OCI-LY7 (cell line): ENCODE data around the gene FFAR2. TPM values are rescaled to one million over a fixed set of nuclear protein-coding genes. Genes with fewer than 3 reads are reported as not detected.

ENCODE experiments used
- BruUV-seq: library from RNA; stranded (reverse); fragments of 400-500 nt; replicated peaks from 2 replicates; lab custom pipeline; 2021; lab: Mats Ljungman, UMichigan
- CTCF ChIA-PET: fragments of 300-600 bp; sonication (Branson Sonifier 250); formaldehyde crosslinking; loops from one replicate; lab custom pipeline; 2022; ENCODE audit warnings: antibody characterized with exemption; ENCODE audit not compliant: unreplicated experiment; lab: Charles Lee
- POLR2A ChIA-PET: fragments of 300-600 bp; sonication (Branson Sonifier 250); formaldehyde crosslinking; loops from one replicate; lab custom pipeline; 2022; ENCODE audit warnings: antibody characterized with exemption; lab: Charles Lee
- DNase-seq: peaks from one replicate; pipeline ENCODE4 v3.0.0-alpha.2; 2015; ENCODE audit warnings: low spot score
- H2AFZ ChIP-seq: fragments of 200-600 bp; sonication (generic), shearing (Covaris generic); 2 replicates; pipeline ENCODE4 v1.6.1; 2014; ENCODE audit warnings: mild to moderate bottlenecking, antibody characterized with exemption, low read length, moderate library complexity
- H3K27ac ChIP-seq: fragments of 200-600 bp; sonication (generic); 2 replicates; pipeline ENCODE4 v1.5.1; 2014; ENCODE audit warnings: mixed run types, low read depth, mild to moderate bottlenecking, moderate library complexity, low read length, inconsistent platforms; ENCODE audit not compliant: poor library complexity, severe bottlenecking
- H3K36me3 ChIP-seq: fragments of 200-600 bp; sonication (generic); 2 replicates; pipeline ENCODE4 v1.6.1; 2014; ENCODE audit warnings: mild to moderate bottlenecking, antibody characterized with exemption, low read length, moderate library complexity, mixed read lengths; ENCODE audit not compliant: insufficient read depth
- H3K4me1 ChIP-seq: fragments of 200-600 bp; sonication (generic); 2 replicates; pipeline ENCODE4 v1.5.1; 2014; ENCODE audit warnings: mild to moderate bottlenecking, low read length; ENCODE audit not compliant: insufficient read depth, poor library complexity, severe bottlenecking
- H3K4me2 ChIP-seq: fragments of 200-600 bp; sonication (generic); 2 replicates; pipeline ENCODE4 v1.6.1; 2014; ENCODE audit warnings: mild to moderate bottlenecking, low read length
- H3K4me3 ChIP-seq: fragments of 200-600 bp; sonication (generic); 2 replicates; pipeline ENCODE4 v1.5.1; 2014; ENCODE audit warnings: mild to moderate bottlenecking, low read depth, low read length; ENCODE audit not compliant: poor library complexity, severe bottlenecking
- H3K79me2 ChIP-seq: fragments of 200-600 bp; sonication (generic); 2 replicates; pipeline ENCODE4 v1.6.1; 2016; ENCODE audit warnings: low read depth, mild to moderate bottlenecking, low read length, moderate library complexity, mixed read lengths; ENCODE audit not compliant: insufficient read depth
- H3K9me2 ChIP-seq: fragments of 200-600 bp; sonication (generic); 2 replicates; pipeline ENCODE4 v1.6.1; 2016; ENCODE audit warnings: mild to moderate bottlenecking, low read length, mixed read lengths; ENCODE audit not compliant: insufficient read depth
- H3K9me3 ChIP-seq: fragments of 200-600 bp; sonication (generic); 2 replicates; pipeline ENCODE4 v1.6.1; 2014; ENCODE audit warnings: mild to moderate bottlenecking, mixed run types, low read length, mixed read lengths
- H4K20me1 ChIP-seq: fragments of 200-600 bp; sonication (generic); 2 replicates; pipeline ENCODE4 v1.6.1; 2014; ENCODE audit warnings: mild to moderate bottlenecking, antibody characterized with exemption, low read length, moderate library complexity, mixed read lengths; ENCODE audit not compliant: insufficient read depth
- EZH2phosphoT487 ChIP-seq: fragments of 200-600 bp; sonication (generic); IDR thresholded peaks from 2 replicates; pipeline ENCODE4 v1.6.1; 2018; ENCODE audit warnings: low read depth, borderline replicate concordance, mild to moderate bottlenecking, mixed run types, antibody characterized with exemption, low read length, moderate library complexity, mixed read lengths
- intact Hi-C: fragments of 100-400 bp; cut with micrococcal nuclease; formaldehyde crosslinking; loops from one replicate; pipeline ENCODE4 v1.10.0; 2022; ENCODE audit not compliant: unreplicated experiment
- total RNA-seq, 2 experiments: library from RNA; depleted of rRNA in 1 of 2; stranded (reverse); fragments of >200 nt in 1 of 2; shearing (Covaris generic) in 1 of 2; gene quantifications; 2 replicates each; pipeline ENCODE4 v1.2.3, GENCODE V29; 2014 to 2022
- TF ChIP-seq, protein P1 (sequence below): fragments of 200-600 bp; sonication (generic); conservative IDR thresholded peaks from 2 replicates; pipeline ENCODE4 v1.5.1; 2014; ENCODE audit warnings: mild to moderate bottlenecking, antibody characterized with exemption, low read length, moderate library complexity, mixed read lengths

FFAR2 gene
- total RNA-seq, 2 experiments from 2014 or later = not detected

DNA sequence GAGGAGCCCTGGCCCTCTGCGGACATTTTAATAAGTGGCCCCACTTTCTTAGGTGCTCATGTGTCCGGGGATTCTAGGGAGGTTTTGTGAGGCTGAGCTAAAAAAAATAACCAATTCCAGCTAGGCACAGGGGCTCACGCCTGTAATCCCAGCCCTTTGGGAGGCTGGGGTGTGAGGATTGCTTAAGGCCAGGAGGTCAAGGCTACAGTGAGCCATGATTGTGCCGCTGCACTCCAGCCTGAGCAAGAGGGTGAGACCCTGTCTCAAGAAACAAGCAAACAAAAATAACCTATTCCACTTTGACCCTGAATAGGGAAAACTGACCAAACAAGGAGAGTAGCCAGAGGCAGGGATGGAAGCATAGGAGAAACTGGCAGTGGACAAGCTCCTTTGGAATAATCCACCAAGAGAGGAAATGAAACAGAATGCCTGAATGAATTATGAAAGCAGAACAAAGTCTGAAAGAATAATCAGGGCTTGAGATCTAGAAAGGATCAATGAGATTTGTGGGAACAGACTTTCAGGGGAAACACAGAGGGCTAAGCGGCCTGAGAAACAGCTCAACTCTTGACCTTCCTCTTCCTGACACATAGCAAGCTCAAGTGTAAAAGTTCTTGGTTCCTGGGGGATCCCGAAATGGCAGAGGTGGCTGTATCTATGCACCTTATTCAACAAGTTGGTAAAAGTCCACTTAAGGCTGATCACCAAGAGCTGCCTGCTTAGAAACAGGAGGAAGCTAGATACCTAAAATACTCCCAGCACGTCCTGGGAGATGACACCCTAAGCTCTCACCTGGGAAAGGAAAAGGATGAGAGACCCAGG, 30.1 kb upstream of the FFAR2 start:
- ChIA-PET CTCF (no interaction called here), POLR2A (no interaction called here)
- no peak overlapping the region for H2AFZ ChIP-seq
- no peaks in the 10 kb centered on the region for H3K9me3 ChIP-seq
- intact Hi-C loops = no loop called here
- H3K4me1 ChIP-seq = no peaks in the 10 kb centered on the region
- H3K4me2 ChIP-seq = no peak overlapping the region
- H3K27ac ChIP-seq = no peak overlapping the region
- no peaks in the 10 kb centered on the region for H3K9me2 ChIP-seq
- no peak for DNase-seq
- no peaks in the 10 kb centered on the region for H3K79me2 ChIP-seq
- no peaks in the 10 kb centered on the region for H4K20me1 ChIP-seq
- H3K36me3 ChIP-seq = no peaks in the 10 kb centered on the region
- TF ChIP-seq, protein P1, sequence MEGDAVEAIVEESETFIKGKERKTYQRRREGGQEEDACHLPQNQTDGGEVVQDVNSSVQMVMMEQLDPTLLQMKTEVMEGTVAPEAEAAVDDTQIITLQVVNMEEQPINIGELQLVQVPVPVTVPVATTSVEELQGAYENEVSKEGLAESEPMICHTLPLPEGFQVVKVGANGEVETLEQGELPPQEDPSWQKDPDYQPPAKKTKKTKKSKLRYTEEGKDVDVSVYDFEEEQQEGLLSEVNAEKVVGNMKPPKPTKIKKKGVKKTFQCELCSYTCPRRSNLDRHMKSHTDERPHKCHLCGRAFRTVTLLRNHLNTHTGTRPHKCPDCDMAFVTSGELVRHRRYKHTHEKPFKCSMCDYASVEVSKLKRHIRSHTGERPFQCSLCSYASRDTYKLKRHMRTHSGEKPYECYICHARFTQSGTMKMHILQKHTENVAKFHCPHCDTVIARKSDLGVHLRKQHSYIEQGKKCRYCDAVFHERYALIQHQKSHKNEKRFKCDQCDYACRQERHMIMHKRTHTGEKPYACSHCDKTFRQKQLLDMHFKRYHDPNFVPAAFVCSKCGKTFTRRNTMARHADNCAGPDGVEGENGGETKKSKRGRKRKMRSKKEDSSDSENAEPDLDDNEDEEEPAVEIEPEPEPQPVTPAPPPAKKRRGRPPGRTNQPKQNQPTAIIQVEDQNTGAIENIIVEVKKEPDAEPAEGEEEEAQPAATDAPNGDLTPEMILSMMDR = no peak
- TF ChIP-seq EZH2phosphoT487 = no peak
- no peak overlapping the region for H3K4me3 ChIP-seq
- no TSS peak for BruUV-seq

DNA sequence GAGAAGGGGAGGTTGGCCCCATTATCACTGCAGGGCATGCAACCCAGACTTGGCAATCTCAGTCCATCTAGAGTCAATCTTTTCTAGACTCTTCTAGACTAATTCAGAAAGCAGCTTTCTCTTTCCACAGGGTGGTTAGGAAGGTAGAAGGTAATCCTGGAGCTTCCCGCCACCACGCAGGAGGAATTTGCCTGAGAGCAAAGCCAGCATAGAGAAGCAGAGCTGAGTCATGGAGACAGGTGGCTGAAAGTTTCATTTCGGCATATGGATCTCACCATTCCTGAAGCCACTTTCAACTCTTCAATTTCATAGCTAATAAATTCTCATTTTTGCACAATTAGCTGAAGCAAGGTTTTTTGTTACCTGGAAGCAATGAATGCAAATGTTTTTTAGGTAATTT, 29.0 kb upstream of the FFAR2 start:
- no peaks in the 10 kb centered on the region for H3K4me1 ChIP-seq
- DNase-seq = no peak
- CTCF ChIA-PET = no interaction called here
- H3K4me3 ChIP-seq = no peak overlapping the region
- H3K79me2 ChIP-seq = no peaks in the 10 kb centered on the region
- H3K9me2 ChIP-seq = no peaks in the 10 kb centered on the region
- no peak overlapping the region for H3K27ac ChIP-seq
- no peak overlapping the region for H2AFZ ChIP-seq
- H3K4me2 ChIP-seq = no peak overlapping the region
- H4K20me1 ChIP-seq = no peaks in the 10 kb centered on the region
- POLR2A ChIA-PET = no interaction called here
- TF ChIP-seq EZH2phosphoT487 = no peak
- TF ChIP-seq, protein P1 = no peak
- H3K36me3 ChIP-seq = no peaks in the 10 kb centered on the region
- H3K9me3 ChIP-seq = no peaks in the 10 kb centered on the region
- intact Hi-C loops = no loop called here
- BruUV-seq = no TSS peak

DNA sequence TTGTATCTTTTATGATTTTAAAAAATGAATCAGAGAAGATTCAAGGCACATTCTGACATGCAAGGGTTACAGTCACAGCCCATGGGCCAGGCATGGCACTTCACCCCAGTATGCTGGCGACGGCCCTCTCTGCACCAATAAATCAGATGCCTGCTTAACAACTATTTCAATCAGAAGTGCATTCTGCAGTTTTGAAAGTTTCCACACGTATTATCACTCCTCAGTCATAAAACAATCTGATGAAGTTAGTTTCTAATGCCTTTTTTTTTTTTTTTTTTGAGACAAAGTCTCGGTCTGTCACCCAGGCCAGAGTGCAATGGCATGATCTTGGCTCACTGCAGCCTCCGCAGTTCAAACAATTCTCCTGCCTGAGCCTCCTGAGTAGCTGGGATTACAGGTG, 28.3 kb upstream of the FFAR2 start:
- intact Hi-C loops = no loop called here
- ChIA-PET CTCF (no interaction called here), POLR2A (no interaction called here)
- Histone ChIP-seq H3K4me3 (no peak overlapping the region), H3K4me2 (no peak overlapping the region), H4K20me1 (no peaks in the 10 kb centered on the region), H3K4me1 (no peaks in the 10 kb centered on the region), H3K79me2 (no peaks in the 10 kb centered on the region), H3K9me3 (no peaks in the 10 kb centered on the region), H3K36me3 (no peaks in the 10 kb centered on the region), H3K9me2 (no peaks in the 10 kb centered on the region), H2AFZ (no peak overlapping the region), H3K27ac (no peak overlapping the region)
- BruUV-seq = no TSS peak
- DNase-seq = no peak
- no peak for TF ChIP-seq EZH2phosphoT487
- TF ChIP-seq, protein P1 = no peak
